H1 (cell line): Measurements from ENCODE around the gene MGAT2.

Experiments
- CBX8 ChIP-seq: fragments of 300-800, 300-1000 bp; sonication (generic); IDR thresholded peaks from 2 replicates; pipeline ENCODE4 v1.7.1; 2016; ENCODE audit warnings: low read depth, low read length, borderline replicate concordance
- E2F6 ChIP-seq: IDR thresholded peaks from 2 replicates; pipeline ENCODE4 v1.6.1; 2012; ENCODE audit warnings: inconsistent platforms
- EGR1 ChIP-seq: IDR thresholded peaks from 2 replicates; pipeline ENCODE4 v1.6.1; 2011; ENCODE audit warnings: low read depth, low read length, borderline replicate concordance
- EZH2 ChIP-seq: fragments of 200-600 bp; sonication (generic); IDR thresholded peaks from 2 replicates; pipeline ENCODE4 v1.7.1; 2012; ENCODE audit warnings: low read depth, mild to moderate bottlenecking, moderate library complexity, low read length, inconsistent platforms; ENCODE audit not compliant: severe bottlenecking
- GABPA ChIP-seq: IDR thresholded peaks from 2 replicates; pipeline ENCODE4 v1.6.1; 2011; ENCODE audit warnings: mild to moderate bottlenecking, low read length, moderate library complexity, borderline replicate concordance; ENCODE audit not compliant: insufficient read depth
- POLR2A ChIP-seq, 2 experiments: IDR thresholded peaks; 1 replicate in 1 of 2; 2 replicates in 1 of 2; pipeline ENCODE4 v1.6.1; 2011; ENCODE audit warnings: low read depth in 2 of 2, low read length in 2 of 2, mild to moderate bottlenecking in 2 of 2; ENCODE audit errors: control extremely low read depth in 1 of 2
- YY1 ChIP-seq: IDR thresholded peaks from 2 replicates; pipeline ENCODE4 v1.6.1; 2011; ENCODE audit warnings: low read depth, mild to moderate bottlenecking, low read length
- ZNF274 ChIP-seq: IDR thresholded peaks from 2 replicates; pipeline ENCODE4 v1.7.0; 2012; ENCODE audit warnings: low read length, borderline replicate concordance; ENCODE audit errors: extremely low read depth
- TF ChIP-seq, protein P1 (sequence below): IDR thresholded peaks from 2 replicates; pipeline ENCODE4 v1.6.1; 2011; ENCODE audit warnings: low read length, improper control_type of control experiment
- TF ChIP-seq, protein P2 (sequence below), 3 experiments: IDR thresholded peaks; 1 replicate in 2 of 3; 2 replicates in 1 of 3; pipeline versions ENCODE4 v1.5.1 to v1.6.1; 2011; ENCODE audit warnings: low read length in 3 of 3, mild to moderate bottlenecking in 3 of 3, inconsistent platforms in 2 of 3, low read depth in 1 of 3, moderate library complexity in 1 of 3; ENCODE audit not compliant: insufficient read depth in 1 of 3; ENCODE audit errors: control extremely low read depth in 1 of 3

DNA sequence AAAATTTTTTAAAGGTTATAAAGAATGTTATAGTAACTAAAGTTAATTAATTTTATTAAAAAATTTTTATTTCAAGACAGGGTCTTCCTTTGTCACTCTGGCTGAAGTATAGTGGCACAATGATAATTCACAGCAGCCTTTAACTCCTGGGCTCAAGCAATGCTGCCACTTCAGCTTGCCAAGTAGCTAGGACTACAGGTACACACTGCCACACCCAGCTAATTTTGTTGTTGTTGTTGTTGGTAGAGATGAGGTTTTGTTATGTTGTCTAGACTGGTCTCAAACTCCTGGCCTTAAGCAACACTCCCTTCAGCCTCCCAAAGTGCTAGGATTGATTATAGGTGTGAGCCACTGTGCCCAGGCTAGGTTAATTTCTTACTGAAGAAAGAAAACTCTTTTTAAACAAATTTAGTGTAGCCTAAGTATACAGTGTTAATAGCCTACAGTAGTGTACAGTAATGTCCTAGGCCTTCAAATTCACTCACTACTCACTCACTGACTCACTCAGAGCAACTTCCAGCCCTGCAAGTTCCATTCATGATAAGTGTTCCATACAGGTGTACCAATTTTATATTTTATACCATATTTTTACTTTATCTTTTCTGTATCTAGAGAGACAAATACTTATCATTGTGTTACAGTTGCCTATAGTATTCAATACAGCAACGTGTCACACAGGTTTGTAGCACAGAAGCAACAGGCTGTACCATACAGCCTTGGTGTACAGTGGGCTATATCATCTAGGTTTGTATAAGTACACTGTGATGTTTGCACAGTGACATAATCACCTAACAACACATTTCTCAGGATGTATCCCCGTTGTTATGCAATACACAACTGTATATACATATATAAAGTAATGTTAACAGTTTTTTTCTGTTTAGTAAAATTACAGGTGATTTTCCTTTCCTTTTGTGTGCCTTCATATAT lies 39.2 kb downstream of the MGAT2 start:
- TF ChIP-seq, protein P1, sequence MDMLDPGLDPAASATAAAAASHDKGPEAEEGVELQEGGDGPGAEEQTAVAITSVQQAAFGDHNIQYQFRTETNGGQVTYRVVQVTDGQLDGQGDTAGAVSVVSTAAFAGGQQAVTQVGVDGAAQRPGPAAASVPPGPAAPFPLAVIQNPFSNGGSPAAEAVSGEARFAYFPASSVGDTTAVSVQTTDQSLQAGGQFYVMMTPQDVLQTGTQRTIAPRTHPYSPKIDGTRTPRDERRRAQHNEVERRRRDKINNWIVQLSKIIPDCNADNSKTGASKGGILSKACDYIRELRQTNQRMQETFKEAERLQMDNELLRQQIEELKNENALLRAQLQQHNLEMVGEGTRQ: no peak
- TF ChIP-seq CBX8 (no peak), POLR2A (IDR thresholded peaks at IDR 0.05; ENCODE audit: control extremely low read depth in 1 of 2, low read depth in 2 of 2, low read length in 2 of 2) (no peak), GABPA (no peak), YY1 (no peak), E2F6 (no peak), EGR1 (no peak), EZH2 (no peak), ZNF274 (no peak)
- TF ChIP-seq, protein P2, sequence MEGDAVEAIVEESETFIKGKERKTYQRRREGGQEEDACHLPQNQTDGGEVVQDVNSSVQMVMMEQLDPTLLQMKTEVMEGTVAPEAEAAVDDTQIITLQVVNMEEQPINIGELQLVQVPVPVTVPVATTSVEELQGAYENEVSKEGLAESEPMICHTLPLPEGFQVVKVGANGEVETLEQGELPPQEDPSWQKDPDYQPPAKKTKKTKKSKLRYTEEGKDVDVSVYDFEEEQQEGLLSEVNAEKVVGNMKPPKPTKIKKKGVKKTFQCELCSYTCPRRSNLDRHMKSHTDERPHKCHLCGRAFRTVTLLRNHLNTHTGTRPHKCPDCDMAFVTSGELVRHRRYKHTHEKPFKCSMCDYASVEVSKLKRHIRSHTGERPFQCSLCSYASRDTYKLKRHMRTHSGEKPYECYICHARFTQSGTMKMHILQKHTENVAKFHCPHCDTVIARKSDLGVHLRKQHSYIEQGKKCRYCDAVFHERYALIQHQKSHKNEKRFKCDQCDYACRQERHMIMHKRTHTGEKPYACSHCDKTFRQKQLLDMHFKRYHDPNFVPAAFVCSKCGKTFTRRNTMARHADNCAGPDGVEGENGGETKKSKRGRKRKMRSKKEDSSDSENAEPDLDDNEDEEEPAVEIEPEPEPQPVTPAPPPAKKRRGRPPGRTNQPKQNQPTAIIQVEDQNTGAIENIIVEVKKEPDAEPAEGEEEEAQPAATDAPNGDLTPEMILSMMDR (IDR thresholded peaks at IDR 0.05; ENCODE audit: control extremely low read depth in 1 of 3, insufficient read depth in 1 of 3, low read depth in 1 of 3, low read length in 3 of 3): no peak
